HepG2 (cell line): ENCODE data around the gene TOP3B. TPM values are rescaled to one million over a fixed set of nuclear protein-coding genes. Genes with fewer than 3 reads are reported as not detected.

ENCODE experiments used
- ATAC-seq: fragments of 200-7000 bp; cut with Tn5 transposase; 3 replicates; pipeline ENCODE4 v1.9.1; 2020; ENCODE audit warnings: mild to moderate bottlenecking, moderate library complexity
- BruUV-seq: library from RNA; stranded (reverse); fragments of 400-500 nt; replicated peaks from 2 replicates; lab custom pipeline; 2021; lab: Mats Ljungman, UMichigan
- CTCF ChIA-PET: fragments of 300-600 bp; formaldehyde crosslinking; extraction: SDS; loops from one replicate; lab custom pipeline; 2021; ENCODE audit warnings: low total read pairs, inconsistent platforms, low intra/inter-chr PET ratio; lab: Yijun Ruan, JAX
- POLR2A ChIA-PET: fragments of 350-600 bp; sonication (Branson Sonifier 250); formaldehyde crosslinking; loops from one replicate; lab custom pipeline; 2020; ENCODE audit warnings: antibody characterized with exemption, inconsistent platforms; lab: Yijun Ruan, JAX
- DNase-seq: peaks from one replicate; pipeline ENCODE4 v3.0.0-alpha.2; 2015; ENCODE audit warnings: low spot score
- FAIRE-seq: peaks from 3 replicates; lab custom pipeline; 2011; peaks lifted over from hg19 to GRCh38; lab: Jason Lieb, UNC
- H2AFZ ChIP-seq: one replicate; pipeline ENCODE4 v1.6.1; 2011; ENCODE audit warnings: low read length, inconsistent platforms
- H3K27ac ChIP-seq: fragments of 300-600 bp; 3 replicates; pipeline ENCODE4 v1.8.0; 2011; ENCODE audit warnings: mixed run types, mild to moderate bottlenecking, mixed read lengths, low read length, inconsistent platforms; ENCODE audit not compliant: insufficient read depth; ENCODE audit errors: extremely low read length
- H3K27me3 ChIP-seq, 2 experiments: fragments of 200-600 bp in 1 of 2; 2 replicates in 1 of 2; 3 replicates in 1 of 2; pipeline versions ENCODE4 v1.6.0 to v1.8.0; 2011; ENCODE audit warnings: low read length in 2 of 2, mild to moderate bottlenecking in 2 of 2, moderate library complexity in 2 of 2, inconsistent platforms in 1 of 2; ENCODE audit not compliant: insufficient read depth in 2 of 2, control insufficient read depth in 1 of 2
- H3K36me3 ChIP-seq, 2 experiments: fragments of 200-600 bp in 1 of 2; replicated peaks in 1 of 2; 2 replicates in 1 of 2; 3 replicates in 1 of 2; pipeline versions ENCODE4 v1.5.1 to v1.8.0; 2011; ENCODE audit warnings: low read length in 2 of 2, inconsistent platforms in 1 of 2; ENCODE audit not compliant: insufficient read depth in 2 of 2, control insufficient read depth in 1 of 2
- H3K4me1 ChIP-seq: 2 replicates; pipeline ENCODE4 v1.5.1; 2012; ENCODE audit warnings: low read length, inconsistent platforms; ENCODE audit not compliant: insufficient read depth
- H3K4me2 ChIP-seq: 2 replicates; pipeline ENCODE4 v1.6.0; 2011; ENCODE audit warnings: low read depth, low read length, inconsistent platforms
- H3K4me3 ChIP-seq, 3 experiments: fragments of 200-600 bp in 1 of 3; sonication (generic), shearing (Covaris generic) in 1 of 3; replicated peaks in 1 of 3; 2 replicates each; pipeline ENCODE4 v1.5.1; 2011 to 2016; ENCODE audit warnings: low read length in 3 of 3, inconsistent platforms in 2 of 3, low read depth in 2 of 3, mild to moderate bottlenecking in 2 of 3, control low read depth in 1 of 3, mixed read lengths in 1 of 3; ENCODE audit not compliant: insufficient read depth in 1 of 3
- H3K79me2 ChIP-seq: one replicate; pipeline ENCODE4 v1.6.1; 2011; ENCODE audit warnings: low read length, inconsistent platforms; ENCODE audit not compliant: insufficient read depth
- H3K9ac ChIP-seq: 2 replicates; pipeline ENCODE4 v1.6.0; 2011; ENCODE audit warnings: mild to moderate bottlenecking, low read depth, low read length, inconsistent platforms; ENCODE audit not compliant: insufficient read depth
- H3K9me3 ChIP-seq: 2 replicates; pipeline ENCODE4 v1.5.1; 2012; ENCODE audit warnings: mild to moderate bottlenecking, low read length
- H4K20me1 ChIP-seq: 2 replicates; pipeline ENCODE4 v1.6.0; 2011; ENCODE audit warnings: inconsistent platforms, mild to moderate bottlenecking, low read length, moderate library complexity; ENCODE audit not compliant: insufficient read depth
- AGO2 ChIP-seq: fragments of 200-400 bp; formaldehyde crosslinking; optimal IDR thresholded peaks from 2 replicates; pipeline ENCODE3; 2017; ENCODE audit warnings: mild to moderate bottlenecking, low read depth, low read length, moderate library complexity
- ATAD3A ChIP-seq: sonication (generic); formaldehyde crosslinking; IDR thresholded peaks from 2 replicates; pipeline ENCODE4 v1.4.0; 2020; ENCODE audit warnings: missing genetic modification reagents
- KDM1A ChIP-seq: IDR thresholded peaks from 2 replicates; pipeline ENCODE4 v1.6.1; 2016; ENCODE audit warnings: missing compliant biosample characterization
- NFE2L1 ChIP-seq: sonication (generic); formaldehyde crosslinking; IDR thresholded peaks from 2 replicates; pipeline ENCODE4 v1.4.0; 2020; ENCODE audit warnings: missing genetic modification reagents, mild to moderate bottlenecking, borderline replicate concordance
- PPARG ChIP-seq: conservative IDR thresholded peaks from 2 replicates; pipeline ENCODE4 v1.6.1; 2016; ENCODE audit warnings: missing biosample characterization, missing genetic modification reagents
- RFX3 ChIP-seq: IDR thresholded peaks from 2 replicates; pipeline ENCODE4 v1.6.1; 2016; ENCODE audit warnings: missing biosample characterization, missing genetic modification reagents
- SOX5 ChIP-seq: IDR thresholded peaks from 2 replicates; pipeline ENCODE4 v1.6.1; 2016; ENCODE audit warnings: borderline replicate concordance
- TP53 ChIP-seq: sonication (generic); formaldehyde crosslinking; conservative IDR thresholded peaks from 2 replicates; pipeline ENCODE4 v1.4.0; 2020; ENCODE audit warnings: missing genetic modification reagents
- ZBTB21 ChIP-seq: sonication (generic); formaldehyde crosslinking; IDR thresholded peaks from 2 replicates; pipeline ENCODE4 v1.4.0; 2020; ENCODE audit warnings: missing genetic modification reagents
- ZMYM4 ChIP-seq: sonication (generic); formaldehyde crosslinking; IDR thresholded peaks from 2 replicates; pipeline ENCODE4 v1.8.1; 2023; ENCODE audit warnings: mild to moderate bottlenecking, missing genetic modification reagents
- ZNF143 ChIP-seq: sonication (generic); formaldehyde crosslinking; IDR thresholded peaks from 2 replicates; pipeline ENCODE4 v1.4.0; 2020; ENCODE audit warnings: missing genetic modification reagents
- ZNF441 ChIP-seq: sonication (generic); formaldehyde crosslinking; IDR thresholded peaks from 2 replicates; pipeline ENCODE4 v1.7.0; 2021; ENCODE audit warnings: missing genetic modification reagents, borderline replicate concordance
- ZNF619 ChIP-seq: sonication (generic); formaldehyde crosslinking; IDR thresholded peaks from 2 replicates; pipeline ENCODE4 v1.4.0; 2020; ENCODE audit warnings: mild to moderate bottlenecking, missing genetic modification reagents
- ZSCAN30 ChIP-seq: sonication (generic); formaldehyde crosslinking; IDR thresholded peaks from 2 replicates; pipeline ENCODE4 v1.5.0; 2020; ENCODE audit warnings: mild to moderate bottlenecking, missing genetic modification reagents
- WGBS: methylation state at CpG from one replicate; pipeline ENCODE4 v1.1.6; 2017; ENCODE audit warnings: low lambda C conversion rate; 5-methylcytosine and 5-hydroxymethylcytosine counted together
- in situ Hi-C: cut with HindIII; loops from 2 replicates; pipeline ENCODE4 v1.10.0; 2017; ENCODE audit warnings: low pct_unique_long_range_greater_than_20kb; ENCODE audit not compliant: extremely low pct_ligation_motif_present
- intact Hi-C: fragments of 100-400 bp; cut with micrococcal nuclease; formaldehyde crosslinking; loops from one replicate; pipeline ENCODE4 v1.10.0; 2022; ENCODE audit not compliant: unreplicated experiment
- polyA plus RNA-seq, 8 experiments: library from polyadenylated mRNA; depleted of rRNA in 3 of 8; stranded (reverse) in 7 of 8; unstranded in 1 of 8; fragments of >200 nt; fragmentation: Illumina TruSeq in 4 of 8; extraction: Trizol in 4 of 8; gene quantifications; 2 replicates each; pipeline versions ENCODE4 v1.2.1 to v1.2.3, GENCODE V29; 2011 to 2016; ENCODE audit warnings: low read depth in 4 of 8, missing spikeins in 1 of 8, mixed read lengths in 1 of 8; ENCODE audit not compliant: insufficient read depth in 1 of 8
- total RNA-seq, 5 experiments: library from RNA; depleted of rRNA; stranded (reverse); fragments of >200 nt; fragmentation: Illumina TruSeq; extraction: Trizol; gene quantifications; 2 replicates each; pipeline ENCODE4 v1.2.3, GENCODE V29; 2016; ENCODE audit warnings: low read depth in 1 of 5

Gene TOP3B
- total and polyA plus RNA-seq, 2 of the 13 experiments (the other 11 are each of a cell fraction or from before 2014, with no cell fraction given) = 28.5 to 29.7 TPM

DNA sequence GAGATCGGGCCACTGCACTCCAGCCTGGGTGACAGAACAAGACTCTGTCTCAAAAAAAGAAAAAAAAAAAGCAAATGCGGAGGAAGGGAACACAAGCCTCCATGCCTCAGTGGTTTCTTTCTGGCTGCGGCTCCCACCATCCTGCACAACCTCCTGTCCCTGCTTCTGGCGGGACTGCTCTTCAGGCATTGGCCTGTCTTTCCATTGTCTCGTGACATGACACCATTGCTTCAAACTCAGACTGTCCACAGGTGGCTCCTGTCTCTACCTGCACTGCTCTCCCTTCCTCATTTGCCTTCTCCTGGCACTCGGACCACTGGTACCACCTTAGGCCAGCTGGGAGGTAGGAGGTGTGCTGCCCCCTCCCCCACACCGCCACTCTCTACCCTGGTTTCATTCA lies 19.3 kb downstream of the TOP3B start:
- FAIRE-seq (no peak), ATAC-seq (no peak), DNase-seq (no peak)
- intact Hi-C loops = no loop called here
- Histone ChIP-seq H3K79me2 (no peaks in the 10 kb centered on the region), H3K36me3 (peaks cover 24 to 69% of the 10 kb centered on the region in 2 experiments), H3K27ac (no peak overlapping the region), H3K4me3 (no peak overlapping the region), H2AFZ (no peak overlapping the region), H3K9me3 (no peaks in the 10 kb centered on the region), H3K4me1 (no peaks in the 10 kb centered on the region), H4K20me1 (no peaks in the 10 kb centered on the region), H3K9ac (no peak overlapping the region), H3K4me2 (no peak overlapping the region), H3K27me3 (no peaks in the 10 kb centered on the region)
- in situ Hi-C loops = no loop called here
- TF ChIP-seq ZSCAN30 (CRISPR knock-in tag) (no peak), ZNF441 (CRISPR knock-in tag) (no peak), RFX3 (CRISPR knock-in tag) (no peak), PPARG (CRISPR knock-in tag) (no peak), SOX5 (CRISPR knock-in tag) (no peak), ATAD3A (CRISPR knock-in tag) (no peak), ZBTB21 (CRISPR knock-in tag) (no peak), ZNF619 (CRISPR knock-in tag) (no peak), ZMYM4 (CRISPR knock-in tag) (no peak), NFE2L1 (no peak), AGO2 (no peak), KDM1A (no peak), ZNF143 (no peak), TP53 (no peak)
- 91% methylated on average over 7 of the region's 7 CpGs for WGBS
- no TSS peak for BruUV-seq
- CTCF ChIA-PET = no interaction called here
- POLR2A ChIA-PET = no interaction called here
